HepG2 (cell line): ENCODE data around the gene DNAJB12. TPM values are rescaled to one million over a fixed set of nuclear protein-coding genes. Genes with fewer than 3 reads are reported as not detected.

Experiments used
- ADNP ChIP-seq: sonication (generic); formaldehyde crosslinking; IDR thresholded peaks from 2 replicates; pipeline ENCODE4 v1.4.0; 2020; ENCODE audit warnings: missing genetic modification reagents
- BHLHE40 ChIP-seq: IDR thresholded peaks from 2 replicates; pipeline ENCODE4 v1.6.1; 2011; ENCODE audit warnings: low read length, improper control_type of control experiment
- CCDC6 ChIP-seq: sonication (generic); formaldehyde crosslinking; IDR thresholded peaks from 2 replicates; pipeline ENCODE4 v1.8.1; 2022; ENCODE audit warnings: mild to moderate bottlenecking, missing genetic modification reagents, moderate library complexity
- FOXJ3 ChIP-seq: sonication (generic); formaldehyde crosslinking; IDR thresholded peaks from 2 replicates; pipeline ENCODE4 v1.4.0; 2020; ENCODE audit warnings: missing genetic modification reagents, mild to moderate bottlenecking, borderline replicate concordance
- FUBP1 ChIP-seq: sonication (generic); formaldehyde crosslinking; IDR thresholded peaks from 2 replicates; pipeline ENCODE4 v1.5.1; 2020; ENCODE audit warnings: missing genetic modification reagents, mild to moderate bottlenecking, borderline replicate concordance
- GABPB1 ChIP-seq: IDR thresholded peaks from 2 replicates; pipeline ENCODE4 v1.6.1; 2016; ENCODE audit warnings: mild to moderate bottlenecking, missing genetic modification reagents, moderate library complexity, missing compliant biosample characterization
- KLF9 ChIP-seq: IDR thresholded peaks from 2 replicates; pipeline ENCODE4 v1.6.1; 2016; ENCODE audit warnings: low read depth
- MAF1 ChIP-seq: sonication (generic); formaldehyde crosslinking; IDR thresholded peaks from 2 replicates; pipeline ENCODE4 v1.5.0; 2020; ENCODE audit warnings: missing genetic modification reagents, borderline replicate concordance
- MAFG ChIP-seq: sonication (generic); formaldehyde crosslinking; IDR thresholded peaks from 2 replicates; pipeline ENCODE4 v1.5.1; 2020; ENCODE audit warnings: mild to moderate bottlenecking, missing genetic modification reagents
- NAIF1 ChIP-seq: sonication (generic); formaldehyde crosslinking; IDR thresholded peaks from 2 replicates; pipeline ENCODE4 v1.5.0; 2020; ENCODE audit warnings: mild to moderate bottlenecking, missing genetic modification reagents, borderline replicate concordance
- PCBP2 ChIP-seq: fragments of 200-400 bp; formaldehyde crosslinking; optimal IDR thresholded peaks from 2 replicates; pipeline ENCODE3; 2018; ENCODE audit warnings: low read length, low read depth; ENCODE audit not compliant: poor library complexity, severe bottlenecking
- POLR2AphosphoS2 ChIP-seq: IDR thresholded peaks from 2 replicates; pipeline ENCODE4 v1.6.1; 2011; ENCODE audit warnings: low read depth, low read length, improper control_type of control experiment
- SNAI1 ChIP-seq: sonication (generic); formaldehyde crosslinking; IDR thresholded peaks from 2 replicates; pipeline ENCODE4 v1.5.0; 2020; ENCODE audit warnings: mild to moderate bottlenecking, missing genetic modification reagents, borderline replicate concordance
- XBP1 ChIP-seq: sonication (generic); formaldehyde crosslinking; IDR thresholded peaks from 2 replicates; pipeline ENCODE4 v1.5.0; 2020; ENCODE audit warnings: missing genetic modification reagents
- ZFP1 ChIP-seq: IDR thresholded peaks from 2 replicates; pipeline ENCODE4 v1.6.1; 2016
- ZNF484 ChIP-seq: sonication (generic); formaldehyde crosslinking; IDR thresholded peaks from 2 replicates; pipeline ENCODE4 v1.5.1; 2020; ENCODE audit warnings: mild to moderate bottlenecking, low read depth, missing genetic modification reagents, borderline replicate concordance
- ZNF609 ChIP-seq: sonication (generic); formaldehyde crosslinking; IDR thresholded peaks from 2 replicates; pipeline ENCODE4 v1.4.0; 2020; ENCODE audit warnings: mild to moderate bottlenecking, missing genetic modification reagents, borderline replicate concordance
- ZNF660 ChIP-seq: sonication (generic); formaldehyde crosslinking; IDR thresholded peaks from 2 replicates; pipeline ENCODE4 v1.5.1; 2020; ENCODE audit warnings: mild to moderate bottlenecking, low read depth, missing genetic modification reagents, borderline replicate concordance
- ZNF7 ChIP-seq: IDR thresholded peaks from 2 replicates; pipeline ENCODE4 v1.6.1; 2016; ENCODE audit warnings: missing biosample characterization, missing genetic modification reagents
- ZNF709 ChIP-seq: sonication (generic); formaldehyde crosslinking; IDR thresholded peaks from 2 replicates; pipeline ENCODE4 v1.5.0; 2020; ENCODE audit warnings: mild to moderate bottlenecking, missing genetic modification reagents
- ZXDC ChIP-seq: sonication (generic); formaldehyde crosslinking; IDR thresholded peaks from 2 replicates; pipeline ENCODE4 v1.5.0; 2020; ENCODE audit warnings: mild to moderate bottlenecking, missing genetic modification reagents
- polyA plus RNA-seq, 8 experiments: library from polyadenylated mRNA; depleted of rRNA in 3 of 8; stranded (reverse) in 7 of 8; unstranded in 1 of 8; fragments of >200 nt; fragmentation: Illumina TruSeq in 4 of 8; extraction: Trizol in 4 of 8; gene quantifications; 2 replicates each; pipeline versions ENCODE4 v1.2.1 to v1.2.3, GENCODE V29; 2011 to 2016; ENCODE audit warnings: low read depth in 4 of 8, missing spikeins in 1 of 8, mixed read lengths in 1 of 8; ENCODE audit not compliant: insufficient read depth in 1 of 8
- total RNA-seq, 5 experiments: library from RNA; depleted of rRNA; stranded (reverse); fragments of >200 nt; fragmentation: Illumina TruSeq; extraction: Trizol; gene quantifications; 2 replicates each; pipeline ENCODE4 v1.2.3, GENCODE V29; 2016; ENCODE audit warnings: low read depth in 1 of 5

Gene DNAJB12
- total and polyA plus RNA-seq, 2 of the 13 experiments (the other 11 are each of a cell fraction or from before 2014, with no cell fraction given): 10.8 to 18.2 TPM

GRCh38 chr10:72319416-72320254 is 35.1 kb downstream of the DNAJB12 start (continued):
- peak; percentile 87 for TF ChIP-seq ZNF609 (CRISPR knock-in tag)
- TF ChIP-seq KLF9 (CRISPR knock-in tag): no peak
- no peak for TF ChIP-seq MAFG (CRISPR knock-in tag)
- TF ChIP-seq BHLHE40: peak; percentile 84
- TF ChIP-seq ZNF660: no peak
- TF ChIP-seq ADNP (CRISPR knock-in tag): no peak
- no peak for TF ChIP-seq ZNF484 (CRISPR knock-in tag)
- TF ChIP-seq ZXDC (CRISPR knock-in tag): no peak; the same call in 1 of the 2 replicates
- no peak for TF ChIP-seq POLR2AphosphoS2
- peak; percentile 87 for TF ChIP-seq GABPB1
- no peak for TF ChIP-seq XBP1 (CRISPR knock-in tag)
- TF ChIP-seq NAIF1: peak; percentile 64; the same call in 1 of the 2 replicates
- TF ChIP-seq ZNF7 (CRISPR knock-in tag): no peak
- TF ChIP-seq ZNF709 (CRISPR knock-in tag): no peak; the same call in 1 of the 2 replicates
- TF ChIP-seq SNAI1: no peak
- TF ChIP-seq PCBP2: no peak
- TF ChIP-seq FOXJ3 (CRISPR knock-in tag): no peak
- TF ChIP-seq MAF1 (CRISPR knock-in tag): peak; percentile 67; the same call in 1 of the 2 replicates
- peak; percentile 54; the same call in 1 of the 2 replicates for TF ChIP-seq ZFP1
- TF ChIP-seq FUBP1: no peak
- TF ChIP-seq CCDC6 (CRISPR knock-in tag): peak; percentile 80; the same call in 1 of the 2 replicates
